GF-D8 (cell line): ENCODE measurements around the gene FBXL3.
"Not testable (repeated sequence)": the region's sequence is repeated elsewhere in the genome, so short reads cannot be mapped to it uniquely, and the experiment has no call there.

Experiments
- DNase-seq: peaks from one replicate; lab custom pipeline; 2025; lab: John Stamatoyannopoulos, UW

The FBXL3 gene

DNA sequence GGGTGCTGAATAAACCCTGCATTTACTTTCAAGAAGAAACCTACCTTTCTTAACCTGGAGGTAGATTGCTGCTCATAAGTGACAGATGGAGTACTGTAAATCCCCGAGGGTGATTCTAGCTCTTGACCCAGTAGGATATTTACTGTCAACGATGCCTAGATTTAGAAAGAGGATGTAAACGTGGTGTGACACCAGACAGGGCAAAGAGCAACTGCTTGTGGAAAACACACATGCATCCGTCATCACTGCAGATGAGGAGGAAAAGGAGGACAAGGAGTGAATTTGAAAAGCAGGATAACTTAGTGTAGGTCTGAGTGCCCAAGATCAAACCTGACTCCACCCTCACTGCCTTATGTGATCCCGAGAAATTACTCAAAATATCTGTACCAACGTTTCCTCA lies 44.9 kb downstream of the FBXL3 start:
- no peak for DNase-seq

DNA sequence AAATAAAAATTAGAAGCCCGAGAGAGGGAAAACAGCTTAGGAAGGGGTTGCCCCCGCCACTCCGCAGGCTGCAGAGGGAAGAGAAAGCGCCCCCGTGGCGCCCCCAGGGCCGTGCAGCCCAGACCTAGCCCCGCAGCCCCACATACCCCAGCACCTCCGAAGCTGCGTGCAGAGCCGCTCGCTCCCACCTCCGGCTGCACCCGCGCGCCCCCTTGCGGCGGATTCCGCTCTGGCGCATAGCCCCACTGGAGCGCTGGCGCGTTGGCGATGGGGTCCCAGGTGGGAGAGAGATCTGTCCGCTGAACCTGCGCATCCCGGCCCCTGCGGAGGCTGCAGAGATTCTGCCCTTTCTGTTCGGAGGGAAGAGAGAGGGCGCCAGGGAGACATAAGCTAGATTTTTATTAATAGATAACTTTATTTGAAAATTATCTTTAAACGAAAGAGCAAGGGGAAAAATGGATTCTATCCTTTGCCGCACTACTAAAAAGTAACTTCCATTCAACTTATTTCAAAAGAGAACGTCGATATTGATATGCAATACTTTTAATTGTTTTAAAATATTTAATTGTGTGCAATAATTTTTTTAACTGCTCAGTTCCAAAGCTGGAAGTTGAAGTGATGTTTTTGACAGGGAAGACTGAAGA lies 46.8 kb downstream of the FBXL3 start:
- no peak for DNase-seq

GRCh38 chr13:76976929-76977328 lies 50.0 kb downstream of the FBXL3 start:
- DNase-seq = no peak

GRCh38 chr13:76976490-76976889 lies 50.5 kb downstream of the FBXL3 start:
- no peak for DNase-seq

DNA sequence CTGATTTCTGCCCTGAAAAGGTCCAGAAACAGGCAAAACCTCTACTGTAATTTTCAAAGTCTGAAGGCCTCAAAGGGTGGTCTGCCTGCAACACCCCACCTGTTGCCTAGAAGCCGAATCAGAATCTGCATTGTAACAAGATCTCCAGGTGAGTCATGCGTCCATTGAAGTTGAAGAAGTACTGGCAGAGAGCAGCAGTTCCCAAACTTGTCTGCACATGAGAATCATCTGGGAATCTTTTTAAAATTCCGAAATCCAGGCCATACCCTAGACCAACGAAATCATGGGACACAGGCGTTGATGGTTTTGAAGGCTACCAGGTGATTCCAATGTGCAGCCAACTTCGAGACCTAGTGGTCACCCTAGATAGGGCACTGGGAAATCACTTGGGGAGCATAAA lies 51.1 kb downstream of the FBXL3 start:
- DNase-seq = no peak

- DNase-seq = no peak
Observed at GRCh38 chr13:76974618-76974975, 52.4 kb downstream of the FBXL3 start.

GRCh38 chr13:76973920-76974617 lies 52.9 kb downstream of the FBXL3 start:
- no peak for DNase-seq

DNA sequence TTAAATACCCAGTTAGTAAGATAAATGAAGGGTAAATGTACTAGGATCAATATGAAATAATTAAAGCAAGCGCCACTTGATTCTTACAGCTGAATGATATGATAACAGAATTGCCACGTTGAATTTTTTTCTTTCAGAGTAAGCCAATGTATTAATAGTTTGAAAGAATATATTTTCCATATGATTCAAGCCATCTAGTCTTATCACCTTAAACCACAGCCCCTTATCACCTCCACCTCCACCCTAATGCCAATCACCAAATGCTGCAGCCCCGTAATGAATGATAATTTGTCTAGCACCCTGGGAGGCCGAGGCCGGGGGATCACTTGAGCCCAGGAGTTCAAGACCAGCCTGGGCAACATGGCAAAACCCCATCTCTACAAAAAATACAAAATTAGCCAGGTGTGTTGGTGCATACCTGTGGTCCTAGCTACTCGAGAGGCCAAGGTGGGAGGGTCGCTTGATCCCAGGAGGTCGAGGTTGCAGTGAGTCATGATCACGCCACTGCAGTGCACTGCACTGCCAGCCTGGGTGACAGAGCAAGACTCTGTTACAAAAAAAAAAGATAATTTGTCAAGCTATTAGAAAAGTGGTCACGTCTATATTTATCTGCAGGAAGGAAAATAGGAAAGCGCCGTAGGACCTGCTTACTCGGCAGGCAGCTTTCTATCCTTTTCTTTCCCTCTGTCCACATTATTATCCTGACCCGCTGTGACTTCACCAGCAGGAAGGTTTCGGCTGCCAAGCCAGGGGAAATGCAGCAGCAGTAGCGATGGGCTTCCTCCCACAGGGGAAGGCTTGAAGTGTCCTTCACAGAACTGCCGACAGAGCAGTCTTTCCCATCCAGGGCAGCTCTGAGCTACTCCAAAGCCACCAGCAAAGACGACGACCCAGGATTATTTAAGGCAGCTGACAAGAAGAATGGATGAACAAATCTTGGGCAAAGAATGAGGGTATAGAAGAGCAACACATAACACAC lies 54.8 kb downstream of the FBXL3 start:
- DNase-seq = no peak

DNA sequence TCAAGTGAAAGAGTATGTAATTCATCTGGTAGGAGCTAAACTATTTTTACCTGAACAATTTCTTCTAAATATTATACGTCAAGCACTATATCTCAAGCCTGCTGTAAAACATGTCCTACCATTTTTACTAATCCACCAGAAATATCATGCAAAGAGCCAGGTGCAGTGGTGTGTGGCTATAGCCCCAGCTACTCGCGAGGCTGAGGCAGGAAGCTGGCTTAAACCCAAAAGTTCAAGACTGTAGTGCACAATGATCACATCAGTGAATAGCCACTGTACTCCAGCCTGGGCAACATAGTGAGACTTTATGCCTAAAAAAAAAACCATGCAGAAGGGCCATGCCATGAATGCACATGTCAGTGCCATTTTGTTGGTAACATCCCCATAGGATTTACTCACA lies 55.7 kb downstream of the FBXL3 start:
- DNase-seq = no peak

DNA sequence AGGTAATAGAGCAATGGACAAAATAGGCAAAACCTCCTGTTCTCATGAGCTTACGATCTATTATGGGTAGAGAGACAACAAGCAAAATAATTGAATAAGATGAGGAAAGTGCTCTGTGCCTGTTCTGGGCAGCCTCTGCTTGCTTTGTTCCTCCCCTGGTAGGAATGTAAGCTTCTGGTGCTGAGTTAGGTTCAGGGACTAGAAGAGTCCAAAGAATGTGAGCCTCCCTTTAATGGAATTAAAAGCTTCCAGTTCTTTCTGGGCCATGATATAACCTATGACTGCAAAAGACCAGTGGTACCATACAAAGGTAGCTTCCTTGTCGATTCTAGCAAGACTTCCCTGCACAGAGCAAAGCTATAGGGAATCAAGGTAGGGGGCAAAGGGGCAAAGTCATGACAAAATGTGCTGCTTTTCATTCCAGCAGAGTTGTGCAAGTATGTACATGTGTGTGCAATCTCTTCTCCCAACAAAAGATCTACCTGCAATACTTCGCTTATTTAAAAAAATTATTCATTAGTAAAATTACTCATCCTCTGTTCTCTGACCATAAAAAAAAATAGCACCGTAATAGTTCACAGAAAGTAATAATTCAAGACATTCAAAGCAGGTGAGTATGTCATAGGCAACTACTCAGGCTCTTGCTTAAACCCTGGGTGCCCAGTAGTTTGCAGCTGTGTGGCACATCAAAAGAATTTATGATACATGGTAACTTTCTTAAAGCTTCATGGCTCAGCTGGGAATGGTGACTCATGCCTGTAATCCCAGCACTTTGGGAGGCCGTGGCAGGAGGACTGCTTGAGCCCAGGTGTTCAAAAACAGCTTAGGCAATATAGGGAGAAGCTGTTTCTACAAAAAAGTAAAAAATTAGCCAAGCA lies 57.2 kb downstream of the FBXL3 start:
- DNase-seq = no peak

DNA sequence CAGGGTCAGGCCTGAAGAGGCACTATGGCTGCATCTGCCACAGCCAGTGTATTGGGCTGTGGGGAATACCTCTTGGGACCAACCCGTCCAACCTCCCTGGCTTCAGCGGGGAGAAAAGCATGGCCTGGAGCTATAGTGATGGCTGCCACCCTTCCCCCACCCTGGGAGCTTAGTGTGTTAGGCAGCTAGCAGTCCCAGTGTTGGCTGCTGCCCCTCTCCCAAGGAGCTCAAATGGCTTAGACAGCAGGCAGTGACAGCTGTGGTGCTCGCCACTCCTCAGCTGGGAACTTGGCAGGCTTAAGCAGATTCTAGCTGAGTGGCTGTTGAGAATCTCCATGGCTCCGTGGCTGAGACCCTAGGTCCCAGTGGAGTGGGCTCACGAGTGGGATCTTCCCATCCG lies 58.9 kb downstream of the FBXL3 start:
- DNase-seq = no peak

GRCh38 chr13:76967031-76967430 lies 59.9 kb downstream of the FBXL3 start:
- no peak for DNase-seq

- DNase-seq = no peak
Observed at GRCh38 chr13:76965759-76966421, 61.1 kb downstream of the FBXL3 start.

DNA sequence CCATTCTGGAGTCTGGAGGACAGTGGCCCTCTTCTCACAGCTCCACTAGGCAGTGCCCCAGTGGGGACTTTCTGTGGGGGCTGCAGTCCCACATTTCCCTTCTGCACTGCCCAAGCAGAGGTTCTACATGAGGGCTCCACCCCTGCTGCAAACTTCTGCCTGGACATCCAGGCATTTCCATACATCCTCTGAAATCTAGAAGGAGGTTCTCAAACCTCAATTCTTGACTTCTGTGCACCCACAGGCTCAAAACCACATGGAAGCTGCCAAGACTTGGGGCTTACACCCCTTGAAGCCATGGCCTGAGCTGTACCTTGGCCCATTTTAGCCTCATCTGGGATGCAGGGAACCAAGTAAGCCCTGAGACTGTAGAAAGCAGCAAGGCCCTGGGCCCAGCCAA lies 67.2 kb downstream of the FBXL3 start:
- not testable (repeated sequence) for DNase-seq

DNA sequence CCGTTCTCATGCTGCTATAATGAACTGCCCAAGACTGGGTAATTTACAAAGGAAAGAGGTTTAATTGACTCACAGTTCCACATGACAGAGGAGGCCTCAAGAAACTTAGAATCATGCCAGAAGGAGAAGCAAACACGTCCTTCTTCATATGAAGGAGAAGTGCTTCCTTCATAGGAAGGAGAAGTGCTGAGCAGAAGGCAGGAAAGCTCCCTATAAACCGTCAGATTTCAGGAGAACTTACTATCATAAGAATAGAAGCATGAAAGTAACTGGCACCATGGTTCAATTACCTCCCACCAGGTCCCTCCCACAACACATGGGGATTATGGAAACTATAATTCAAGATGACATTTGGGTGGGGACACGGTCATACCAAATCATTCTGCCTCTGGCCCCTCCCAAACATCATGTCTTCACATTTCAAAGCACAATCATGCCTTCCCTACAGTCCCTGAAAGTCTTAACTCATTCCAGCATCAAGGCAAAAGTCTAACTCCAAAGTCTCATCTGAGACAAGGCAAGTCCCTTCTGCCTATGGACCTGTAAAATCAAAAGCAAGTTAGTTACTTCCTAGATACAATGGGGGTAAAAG lies 68.0 kb downstream of the FBXL3 start:
- no peak for DNase-seq

DNA sequence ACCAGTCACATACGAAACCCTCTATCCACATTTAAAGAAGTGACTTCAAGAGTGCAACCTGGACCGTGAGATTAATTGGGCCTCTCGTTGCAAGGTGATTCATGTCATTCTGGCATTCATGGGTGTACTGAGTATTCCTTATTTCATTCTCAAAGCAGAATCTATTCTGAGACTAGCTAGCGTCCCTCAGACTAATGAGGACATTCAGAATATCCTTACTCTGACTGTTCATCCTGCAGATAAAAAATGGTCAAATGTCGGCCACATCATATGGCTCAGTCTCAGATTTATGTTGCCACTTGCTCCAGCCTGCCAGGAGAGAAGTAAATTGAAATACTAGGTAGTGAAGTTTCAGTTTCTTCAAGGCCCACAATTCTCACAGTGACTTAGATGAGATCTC lies 71.3 kb downstream of the FBXL3 start:
- DNase-seq = no peak
